Ectodermal cell (in vitro differentiated cells): ENCODE measurements around the gene SCRN1.
"Not testable (repeated sequence)": the region's sequence is repeated elsewhere in the genome, so short reads cannot be mapped to it uniquely, and the experiment has no call there.

Experiments used
- H3K27ac ChIP-seq: 2 replicates; pipeline ENCODE4 v1.7.0; 2013; ENCODE audit warnings: mild to moderate bottlenecking, low read depth, low read length; ENCODE audit not compliant: insufficient read depth, poor library complexity, severe bottlenecking
- H3K27me3 ChIP-seq: 2 replicates; pipeline ENCODE4 v1.7.0; 2013; ENCODE audit warnings: mild to moderate bottlenecking, low read length; ENCODE audit not compliant: insufficient read depth, control insufficient read depth, poor library complexity, severe bottlenecking
- H3K36me3 ChIP-seq: one replicate; pipeline ENCODE4 v1.7.0; 2013; ENCODE audit warnings: low read length; ENCODE audit not compliant: control insufficient read depth, insufficient read depth
- H3K4me1 ChIP-seq: one replicate; pipeline ENCODE4 v1.7.0; 2013; ENCODE audit warnings: low read length; ENCODE audit not compliant: control insufficient read depth, insufficient read depth
- H3K4me3 ChIP-seq: 2 replicates; pipeline ENCODE4 v1.7.0; 2013; ENCODE audit warnings: low read depth, low read length, control low read depth; ENCODE audit not compliant: insufficient read depth
- H3K9me3 ChIP-seq: 2 replicates; pipeline ENCODE4 v1.7.0; 2013; ENCODE audit warnings: mild to moderate bottlenecking, low read length, moderate library complexity; ENCODE audit not compliant: control insufficient read depth
- WGBS, 2 experiments: methylation state at CpG; one replicate each; pipeline ENCODE4 v1.1.7; 2013; ENCODE audit warnings: missing lambda C conversion rate in 2 of 2; 5-methylcytosine and 5-hydroxymethylcytosine counted together

The SCRN1 gene

DNA sequence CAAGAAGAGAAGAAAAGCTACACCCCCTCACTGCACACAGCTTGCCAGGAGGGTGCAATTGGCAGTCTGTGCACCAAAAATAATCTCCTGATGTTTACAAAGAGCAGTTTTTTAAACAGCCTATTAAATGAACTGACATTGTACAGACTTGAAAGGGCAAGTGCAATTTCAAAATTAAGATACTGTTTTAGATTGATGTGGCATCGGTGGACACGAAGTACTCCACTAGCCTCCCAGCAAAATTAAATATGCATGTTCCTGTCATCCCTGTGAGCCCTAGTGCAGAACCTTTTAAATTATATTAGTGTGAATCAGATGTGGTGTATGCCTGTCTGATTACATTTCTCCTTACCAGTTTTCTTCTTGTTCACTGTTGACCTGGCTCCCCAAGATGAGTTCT lies 95.3 kb downstream of the SCRN1 start:
- no peak overlapping the region for H3K27ac ChIP-seq
- H3K4me3 ChIP-seq: no peak overlapping the region

GRCh38 chr7:29893351-29893965 lies 96.1 kb downstream of the SCRN1 start:
- H3K27ac ChIP-seq: no peak overlapping the region
- no peaks in the 10 kb centered on the region for H3K9me3 ChIP-seq

More for the DNA sequence above, 95.3 kb downstream of the SCRN1 start:
- Histone ChIP-seq H3K36me3 (no peaks in the 10 kb centered on the region), H3K27me3 (no peaks in the 10 kb centered on the region), H3K9me3 (no peaks in the 10 kb centered on the region), H3K4me1 (no peaks in the 10 kb centered on the region)
- 93 to 100% methylated on average over 2 of the region's 2 CpGs for WGBS, 2 experiments

DNA sequence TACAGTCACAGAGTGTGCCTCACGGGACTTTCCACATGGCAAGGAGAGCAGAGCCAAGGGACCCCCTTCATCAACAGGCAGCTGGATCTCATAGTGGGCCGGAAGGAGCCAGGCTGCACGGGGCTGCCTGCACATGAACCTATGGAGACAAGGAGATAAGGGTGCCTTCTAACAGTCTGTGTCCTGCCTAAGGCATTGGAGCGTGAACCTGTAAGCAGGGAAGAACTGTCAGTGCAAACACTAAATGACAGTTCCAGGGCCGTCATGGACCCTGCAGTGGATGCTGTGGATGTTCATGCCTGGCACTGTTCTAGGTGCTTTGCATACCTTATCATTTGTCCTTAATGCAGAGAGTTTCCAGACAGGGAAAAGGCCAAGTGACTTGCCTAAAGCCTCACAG lies 97.4 kb downstream of the SCRN1 start:
- H3K27me3 ChIP-seq: no peaks in the 10 kb centered on the region
- no peaks in the 10 kb centered on the region for H3K9me3 ChIP-seq
- WGBS, 2 experiments: 91 to 93% methylated on average over 5 of the region's 5 CpGs
- H3K4me1 ChIP-seq: no peaks in the 10 kb centered on the region
- H3K4me3 ChIP-seq: no peak overlapping the region
- no peaks in the 10 kb centered on the region for H3K36me3 ChIP-seq
- H3K27ac ChIP-seq: no peak overlapping the region

More at GRCh38 chr7:29893351-29893965, 96.1 kb downstream of the SCRN1 start:
- no peaks in the 10 kb centered on the region for H3K4me1 ChIP-seq
- WGBS, 2 experiments: 82 to 92% methylated on average over 6 of the region's 6 CpGs
- H3K27me3 ChIP-seq: no peaks in the 10 kb centered on the region
- H3K4me3 ChIP-seq: no peak overlapping the region
- H3K36me3 ChIP-seq: no peaks in the 10 kb centered on the region

GRCh38 chr7:29891766-29892165 lies 97.8 kb downstream of the SCRN1 start:
- no peaks in the 10 kb centered on the region for H3K4me1 ChIP-seq
- H3K27ac ChIP-seq: no peak overlapping the region
- H3K9me3 ChIP-seq: no peaks in the 10 kb centered on the region
- no peaks in the 10 kb centered on the region for H3K27me3 ChIP-seq
- H3K36me3 ChIP-seq: no peaks in the 10 kb centered on the region
- H3K4me3 ChIP-seq: no peak overlapping the region
- 91% methylated on average over 4 of the region's 4 CpGs for WGBS, 2 experiments

- H3K27me3 ChIP-seq, H3K4me1 ChIP-seq, H3K9me3 ChIP-seq, H3K36me3 ChIP-seq, H3K4me3 ChIP-seq, H3K27ac ChIP-seq: not testable (repeated sequence)
- WGBS, 2 experiments: 86 to 90% methylated on average over 13 to 14 of the region's 14 CpGs
Measured at GRCh38 chr7:29890786-29891185, 98.8 kb downstream of the SCRN1 start.

DNA sequence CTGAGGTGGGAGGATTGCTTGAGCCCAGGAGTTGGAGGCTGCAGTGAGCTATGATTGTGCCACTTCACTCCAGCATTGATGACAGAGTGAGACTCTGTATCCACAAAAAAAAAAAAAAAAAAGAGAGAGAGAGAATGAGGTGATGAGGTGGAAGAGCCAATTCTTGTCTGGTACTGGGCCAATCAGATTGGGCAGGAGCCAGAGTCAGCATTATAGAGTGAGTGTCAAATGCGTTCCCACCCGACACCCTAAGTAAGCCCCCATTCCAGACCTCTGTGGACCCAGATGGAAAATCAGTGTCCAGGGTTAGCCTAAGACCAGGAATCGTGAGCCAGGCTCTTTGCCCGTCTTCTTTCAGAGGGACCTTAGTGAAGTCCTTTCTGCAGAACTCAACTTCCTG lies 99.3 kb downstream of the SCRN1 start:
- no peaks in the 10 kb centered on the region for H3K36me3 ChIP-seq
- 96% methylated on average over 4 of the region's 4 CpGs for WGBS, 2 experiments
- H3K4me3 ChIP-seq: no peak overlapping the region
- no peaks in the 10 kb centered on the region for H3K9me3 ChIP-seq
- H3K27ac ChIP-seq: no peak overlapping the region
- no peaks in the 10 kb centered on the region for H3K4me1 ChIP-seq
- H3K27me3 ChIP-seq: no peaks in the 10 kb centered on the region

- WGBS, 2 experiments: 95 to 96% methylated on average over 5 of the region's 5 CpGs
Measured at GRCh38 chr7:29889288-29889687, 100.3 kb downstream of the SCRN1 start.

GRCh38 chr7:29888006-29888405 lies 101.6 kb downstream of the SCRN1 start:
- no peaks in the 10 kb centered on the region for H3K9me3 ChIP-seq
- H3K27me3 ChIP-seq: peaks cover 4% of the 10 kb centered on the region
- H3K4me3 ChIP-seq: no peak overlapping the region
- WGBS, 2 experiments: 90 to 92% methylated on average over 7 of the region's 7 CpGs
- H3K4me1 ChIP-seq: no peaks in the 10 kb centered on the region
- no peaks in the 10 kb centered on the region for H3K36me3 ChIP-seq
- H3K27ac ChIP-seq: no peak overlapping the region

More at GRCh38 chr7:29889288-29889687, 100.3 kb downstream of the SCRN1 start:
- Histone ChIP-seq H3K36me3 (no peaks in the 10 kb centered on the region), H3K4me1 (no peaks in the 10 kb centered on the region), H3K4me3 (no peak overlapping the region), H3K9me3 (no peaks in the 10 kb centered on the region), H3K27ac (no peak overlapping the region), H3K27me3 (no peaks in the 10 kb centered on the region)

DNA sequence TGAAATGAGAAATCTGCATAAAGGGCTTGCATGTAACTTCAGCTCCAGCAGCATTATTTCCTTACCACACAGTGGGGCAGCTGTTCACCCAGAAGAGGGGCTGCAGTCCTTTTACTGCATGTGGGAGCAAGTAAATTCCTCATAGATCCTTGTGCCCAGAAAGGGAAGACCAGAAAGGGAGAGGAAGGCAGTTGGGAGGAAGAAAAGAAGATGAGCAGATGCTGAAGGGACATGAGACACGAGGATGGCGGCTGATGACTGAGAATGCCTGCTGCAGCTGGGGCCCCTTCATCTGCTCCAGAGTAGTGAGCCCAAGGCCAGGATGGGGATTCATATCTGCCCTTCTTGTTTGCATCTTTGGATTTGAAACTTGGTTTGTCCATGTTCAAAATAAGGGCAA lies 102.8 kb downstream of the SCRN1 start:
- H3K36me3 ChIP-seq: no peaks in the 10 kb centered on the region
- WGBS, 2 experiments: 87 to 99% methylated on average over 2 of the region's 2 CpGs
- no peaks in the 10 kb centered on the region for H3K4me1 ChIP-seq
- no peaks in the 10 kb centered on the region for H3K9me3 ChIP-seq
- no peak overlapping the region for H3K27ac ChIP-seq
- H3K4me3 ChIP-seq: no peak overlapping the region
- H3K27me3 ChIP-seq: peaks cover 14% of the 10 kb centered on the region

GRCh38 chr7:29885626-29886025 lies 104.0 kb downstream of the SCRN1 start:
- H3K27me3 ChIP-seq: peaks cover 14% of the 10 kb centered on the region
- no peaks in the 10 kb centered on the region for H3K36me3 ChIP-seq

More at GRCh38 chr7:29885626-29886025, 104.0 kb downstream of the SCRN1 start:
- Histone ChIP-seq H3K27ac (no peak overlapping the region), H3K4me1 (no peaks in the 10 kb centered on the region), H3K9me3 (no peaks in the 10 kb centered on the region), H3K4me3 (no peak overlapping the region)
- 83 to 91% methylated on average over 1 to 2 of the region's 3 CpGs for WGBS, 2 experiments
